RWPE1 (cell line): ENCODE data around the gene TBC1D16.
"Not testable (repeated sequence)": the region's sequence is repeated elsewhere in the genome, so short reads cannot be mapped to it uniquely, and the experiment has no call there.

ENCODE experiments used
- CTCF ChIA-PET: fragments of 350-600 bp; sonication (Branson Sonifier 250); formaldehyde crosslinking; extraction: SDS; loops from one replicate; lab custom pipeline; 2021; lab: Yijun Ruan, JAX
- POLR2A ChIA-PET: fragments of 400-600 bp; formaldehyde crosslinking; extraction: SDS; loops from one replicate; lab custom pipeline; 2020; ENCODE audit warnings: antibody characterized with exemption; ENCODE audit not compliant: low non-redundant PET; lab: Yijun Ruan, JAX
- DNase-seq: peaks from one replicate; pipeline ENCODE4 v3.0.0; 2012; ENCODE audit warnings: low spot score
- H3K27ac ChIP-seq: fragments of 450-650 bp; 2 replicates; pipeline ENCODE4 v1.5.1; 2017
- TF ChIP-seq, protein P1 (sequence below): fragments of 450-650 bp; conservative IDR thresholded peaks from 2 replicates; pipeline ENCODE4 v1.5.1; 2017; ENCODE audit warnings: low read depth, mild to moderate bottlenecking

The TBC1D16 gene

DNA sequence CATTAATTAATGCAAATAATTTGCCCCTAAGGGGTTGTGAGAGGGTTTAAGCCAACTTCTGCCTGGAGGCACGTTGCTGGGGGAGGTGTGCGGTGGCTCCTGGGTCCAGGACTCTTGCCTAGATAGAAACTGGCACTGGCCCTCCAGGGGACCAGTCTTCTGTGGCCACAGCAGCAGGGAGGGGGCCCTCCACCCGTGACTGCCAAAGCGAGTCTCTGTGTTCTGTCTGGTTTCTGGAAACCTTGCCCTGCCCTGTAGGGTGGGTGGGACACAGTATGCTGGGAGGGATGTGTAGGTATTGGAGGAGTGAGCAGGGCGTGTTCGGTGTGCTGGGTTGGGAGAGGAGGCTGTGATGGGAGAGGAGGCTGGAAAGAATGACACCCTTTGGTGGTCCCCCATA lies 78.8 kb downstream of the TBC1D16 start:
- TF ChIP-seq, protein P1, sequence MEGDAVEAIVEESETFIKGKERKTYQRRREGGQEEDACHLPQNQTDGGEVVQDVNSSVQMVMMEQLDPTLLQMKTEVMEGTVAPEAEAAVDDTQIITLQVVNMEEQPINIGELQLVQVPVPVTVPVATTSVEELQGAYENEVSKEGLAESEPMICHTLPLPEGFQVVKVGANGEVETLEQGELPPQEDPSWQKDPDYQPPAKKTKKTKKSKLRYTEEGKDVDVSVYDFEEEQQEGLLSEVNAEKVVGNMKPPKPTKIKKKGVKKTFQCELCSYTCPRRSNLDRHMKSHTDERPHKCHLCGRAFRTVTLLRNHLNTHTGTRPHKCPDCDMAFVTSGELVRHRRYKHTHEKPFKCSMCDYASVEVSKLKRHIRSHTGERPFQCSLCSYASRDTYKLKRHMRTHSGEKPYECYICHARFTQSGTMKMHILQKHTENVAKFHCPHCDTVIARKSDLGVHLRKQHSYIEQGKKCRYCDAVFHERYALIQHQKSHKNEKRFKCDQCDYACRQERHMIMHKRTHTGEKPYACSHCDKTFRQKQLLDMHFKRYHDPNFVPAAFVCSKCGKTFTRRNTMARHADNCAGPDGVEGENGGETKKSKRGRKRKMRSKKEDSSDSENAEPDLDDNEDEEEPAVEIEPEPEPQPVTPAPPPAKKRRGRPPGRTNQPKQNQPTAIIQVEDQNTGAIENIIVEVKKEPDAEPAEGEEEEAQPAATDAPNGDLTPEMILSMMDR, result no peak
- H3K27ac ChIP-seq, result no peak overlapping the region
- POLR2A ChIA-PET, result no interaction called here
- CTCF ChIA-PET, result interaction anchor here (0.6 kb wide), 1 partner anchor 31 kb away, joined by 6 read pairs; no protein-coding TSS in a partner anchor
- DNase-seq, result no peak

DNA sequence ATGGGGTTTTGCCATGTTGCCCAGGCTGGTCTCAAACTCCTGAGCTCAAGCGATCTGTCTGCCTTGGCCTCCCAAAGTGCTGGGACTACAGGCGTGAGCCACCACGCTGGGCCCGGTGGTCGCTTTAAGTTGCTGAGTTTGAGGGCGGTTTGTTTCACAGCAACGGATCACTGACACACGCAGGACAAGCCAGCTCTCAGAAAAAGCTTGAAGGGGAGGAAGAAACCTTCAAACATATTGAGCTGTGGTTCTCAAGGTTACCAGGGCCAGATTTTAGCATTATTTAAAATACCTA lies 79.3 kb downstream of the TBC1D16 start:
- POLR2A ChIA-PET, DNase-seq, H3K27ac ChIP-seq: not testable (repeated sequence)
- CTCF ChIA-PET, result interaction anchor here (0.6 kb wide), 1 partner anchor 31 kb away, joined by 6 read pairs; no protein-coding TSS in a partner anchor

DNA sequence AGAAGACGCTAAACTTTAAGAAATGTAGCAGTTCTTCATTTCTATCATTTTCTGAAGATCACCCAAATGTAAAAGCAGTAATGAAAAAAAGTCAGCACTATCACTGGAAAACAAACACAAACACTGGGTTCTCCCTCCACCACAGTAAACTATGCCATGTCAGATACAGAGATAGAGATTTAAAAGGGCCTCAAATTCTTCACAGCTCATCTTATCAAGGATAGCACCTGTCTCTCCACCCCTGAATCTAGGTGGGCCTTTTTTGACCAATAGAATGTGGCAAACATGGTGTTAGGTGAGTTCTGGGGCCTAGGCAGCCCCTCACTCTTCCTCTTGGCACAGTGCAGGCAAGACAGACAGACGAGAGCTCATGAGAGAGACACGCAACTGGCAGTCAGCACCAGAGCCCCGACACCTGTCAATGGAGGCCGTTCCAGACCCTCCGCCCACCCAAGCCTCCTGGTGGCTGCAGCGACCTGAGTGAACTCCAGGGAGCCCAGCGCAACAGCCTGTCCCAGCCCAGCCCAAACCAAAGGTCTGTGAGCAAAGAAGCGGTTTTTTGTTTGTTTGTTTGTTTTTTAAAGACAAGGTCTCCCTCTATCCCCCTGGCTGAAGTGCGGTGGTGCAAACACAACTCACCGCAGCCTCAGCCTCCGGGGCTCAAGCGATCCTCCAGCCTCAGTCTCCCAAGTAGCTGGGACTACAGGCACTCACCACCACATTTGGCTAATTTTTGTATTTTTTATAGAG lies 79.8 kb downstream of the TBC1D16 start:
- POLR2A ChIA-PET, result no interaction called here

DNA sequence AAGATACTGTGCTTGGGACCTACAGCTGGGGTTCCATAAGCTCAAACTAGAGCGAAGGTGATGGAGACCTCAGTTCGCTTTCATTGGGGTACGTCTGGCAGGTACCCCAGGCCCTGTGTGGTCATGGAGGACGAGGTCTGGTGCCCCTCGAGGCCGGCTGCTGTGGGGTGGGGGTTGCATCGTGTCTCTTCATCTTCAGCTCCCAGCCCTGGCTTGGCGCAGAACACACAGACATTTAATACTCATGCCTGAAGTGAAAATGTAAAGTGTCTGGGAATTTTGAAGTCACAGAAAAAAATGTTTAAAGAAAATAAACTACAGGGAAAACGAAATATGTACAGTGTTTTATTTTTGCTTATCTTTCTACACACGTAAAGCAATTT lies 80.5 kb downstream of the TBC1D16 start:
- TF ChIP-seq, protein P1, result no peak
- CTCF ChIA-PET, result interaction anchor here (1.1 kb wide), 1 partner anchor 37 kb away, joined by 4 read pairs; no protein-coding TSS in a partner anchor
- H3K27ac ChIP-seq, result no peak overlapping the region
- DNase-seq, result no peak
- POLR2A ChIA-PET, result no interaction called here

More for the DNA sequence above, 79.8 kb downstream of the TBC1D16 start:
- no peak overlapping the region for H3K27ac ChIP-seq
- no peak for DNase-seq
- CTCF ChIA-PET, result interaction anchor here (0.6 kb wide), 1 partner anchor 32 kb away, joined by 6 read pairs; no protein-coding TSS in a partner anchor
- TF ChIP-seq, protein P1, result no peak

DNA sequence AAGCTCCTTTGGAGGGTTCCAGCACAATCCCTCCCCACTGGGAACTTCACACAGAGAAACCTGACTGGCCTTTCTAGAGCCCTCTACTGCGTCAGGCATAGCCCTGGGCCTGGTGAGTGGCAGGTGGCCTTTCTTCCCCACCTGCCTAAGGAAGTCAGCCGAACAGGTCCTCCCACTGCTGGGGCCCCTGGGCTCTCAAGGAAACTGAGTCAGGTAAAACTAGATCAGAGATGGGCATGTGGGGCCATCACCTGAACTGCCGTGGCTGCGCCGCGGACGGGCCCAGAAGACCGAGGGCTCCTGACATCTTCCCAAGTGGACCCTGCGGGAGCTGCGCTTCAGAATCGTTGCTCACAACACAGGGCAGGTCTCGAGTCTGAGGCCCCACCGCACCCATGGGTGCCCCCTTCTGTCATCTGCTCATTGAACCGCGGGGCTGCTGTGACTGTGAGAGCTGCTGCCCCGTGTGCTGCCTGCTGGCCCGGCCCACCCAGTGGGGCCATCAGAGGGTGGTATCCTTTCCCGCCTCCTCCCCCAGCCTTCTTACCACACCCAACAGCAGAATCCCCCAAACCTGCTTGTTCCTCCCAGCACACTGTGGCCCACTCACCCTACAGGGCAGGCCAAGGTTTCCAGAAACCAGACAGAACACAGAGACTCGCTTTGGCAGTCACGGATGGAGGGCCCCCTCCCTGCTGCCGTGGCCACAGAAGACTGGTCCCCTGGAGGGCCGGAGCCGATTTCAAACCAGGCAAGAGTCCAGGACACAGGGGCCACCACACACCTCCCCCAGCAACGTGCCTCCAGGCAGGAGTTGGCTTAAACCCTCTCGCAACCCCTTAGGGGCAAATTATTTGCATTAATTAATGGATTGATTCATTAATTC lies 81.1 kb downstream of the TBC1D16 start:
- ChIA-PET POLR2A (no interaction called here), CTCF (interaction anchor here (1.1 kb wide), 1 partner anchor 37 kb away, joined by 4 read pairs; no protein-coding TSS in a partner anchor)
- no peak overlapping the region for H3K27ac ChIP-seq
- no peak for DNase-seq
- TF ChIP-seq, protein P1, result no peak

DNA sequence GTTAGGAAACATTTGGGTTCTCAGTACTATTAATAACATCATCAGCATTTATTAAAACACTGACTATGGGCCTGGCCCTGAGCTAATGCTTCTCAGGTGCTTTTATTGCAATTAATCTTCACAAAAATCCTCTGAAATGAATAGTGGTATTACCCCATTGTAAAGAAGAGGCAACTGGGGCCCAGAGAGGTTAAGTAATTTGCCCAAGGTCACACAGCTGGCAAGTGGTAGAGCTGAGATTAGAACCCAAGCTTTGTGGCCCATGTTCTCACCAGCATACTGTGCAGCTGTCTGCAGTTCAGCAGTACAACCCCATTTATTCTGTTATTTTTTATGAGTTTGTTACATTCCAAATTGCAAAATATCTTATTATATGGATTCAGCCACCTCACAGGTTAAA lies 82.3 kb downstream of the TBC1D16 start:
- ChIA-PET CTCF (no interaction called here), POLR2A (no interaction called here)
- H3K27ac ChIP-seq, result no peak overlapping the region
- TF ChIP-seq, protein P1, result no peak
- no peak for DNase-seq

DNA sequence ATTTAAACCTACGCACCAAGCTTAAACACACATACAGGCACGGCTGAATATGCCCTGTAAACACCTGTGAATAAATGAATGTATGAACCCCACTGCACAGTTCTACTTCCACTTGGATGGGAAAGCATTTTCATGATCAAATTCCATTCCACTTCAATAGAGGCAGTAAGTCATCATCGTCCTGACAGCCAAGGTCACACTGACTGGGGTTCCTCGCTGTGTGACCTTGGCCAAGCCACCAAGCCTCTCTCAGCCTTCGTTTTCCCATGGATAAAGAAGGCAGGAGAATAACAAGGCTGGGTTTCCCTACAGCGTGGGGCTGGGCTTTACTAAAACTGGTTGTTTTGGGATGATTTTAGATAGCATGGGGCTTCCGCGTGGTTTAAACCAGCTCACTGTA lies 82.8 kb downstream of the TBC1D16 start:
- TF ChIP-seq, protein P1, result no peak
- no peak for DNase-seq
- no peak overlapping the region for H3K27ac ChIP-seq
- CTCF ChIA-PET, result no interaction called here
- POLR2A ChIA-PET, result no interaction called here
